ENCODE data around the gene C2orf80.
"Not testable (repeated sequence)": the region's sequence is repeated elsewhere in the genome, so short reads cannot be mapped to it uniquely, and the experiment has no call there.

Gene C2orf80

DNA sequence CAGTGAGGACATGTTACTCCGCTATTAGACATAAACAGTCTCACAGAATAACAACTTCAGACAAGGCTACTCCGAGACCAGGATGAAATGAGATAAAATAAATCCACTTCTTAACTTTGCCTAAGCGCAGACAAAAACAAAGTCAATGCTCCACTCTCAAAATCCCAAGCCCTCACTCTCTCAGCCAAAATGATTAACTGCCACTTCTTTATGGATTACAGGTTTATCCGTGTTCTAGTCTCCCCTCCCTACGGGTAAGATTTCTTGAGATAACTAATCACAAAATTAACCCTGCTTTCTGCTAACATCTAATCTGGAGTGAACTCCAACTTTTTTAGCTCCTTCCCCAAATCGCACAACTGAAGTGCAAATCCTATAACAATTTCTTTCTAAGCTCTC is 59.1 kb downstream of the C2orf80 start:
- DNase-seq = no peak

DNA sequence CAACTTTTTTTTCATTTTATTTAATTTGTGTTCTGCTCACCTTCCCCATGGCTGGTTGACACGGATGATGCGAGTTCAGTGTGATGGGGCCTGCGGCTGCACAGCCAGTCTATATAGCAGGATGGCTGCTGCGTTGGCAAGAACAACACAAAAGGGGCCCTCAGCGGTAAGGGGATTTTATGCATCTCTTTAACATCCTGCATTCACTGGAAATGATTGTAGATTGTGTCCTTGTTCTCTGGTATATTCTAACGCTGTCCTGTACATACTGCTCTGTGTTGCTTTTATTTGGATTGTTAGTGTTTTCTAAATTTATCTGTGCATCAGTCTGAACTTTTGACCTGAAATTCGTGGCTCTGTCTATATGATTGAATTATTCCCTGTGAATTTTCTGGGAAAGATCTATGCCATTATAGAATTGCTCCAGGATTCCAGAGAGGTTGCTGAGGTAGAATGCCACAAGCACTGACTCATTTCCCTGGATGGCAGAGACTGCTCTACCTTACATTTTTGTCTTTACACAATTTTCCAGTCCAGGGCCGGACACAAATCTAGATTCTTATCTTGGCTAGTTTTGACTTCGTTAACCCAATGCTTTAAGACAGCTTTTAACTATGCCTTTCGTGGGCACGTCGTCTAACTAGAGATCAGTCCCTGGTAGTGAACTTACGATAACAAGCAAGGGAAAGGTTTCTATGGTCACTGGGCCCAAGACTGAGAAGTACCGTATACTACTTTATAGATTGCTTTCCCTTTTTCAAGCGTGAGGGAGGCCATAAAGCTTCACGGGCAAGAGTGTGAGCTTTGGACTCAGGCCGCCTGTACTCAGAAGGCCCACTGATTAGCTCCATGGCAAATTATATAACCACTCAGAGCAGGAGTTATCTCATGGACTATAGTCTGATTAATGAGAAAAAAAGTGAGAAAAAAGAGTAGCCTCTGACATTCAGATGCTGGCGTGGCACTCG is 59.8 kb downstream of the C2orf80 start, which contains the start of gene CRYGC:
CRYGC (minus strand) TSS at position 85 of the 968 bp plus-strand sequence; CDS start at position 49, 36 bp downstream.
- DNase-seq = no peak

DNA sequence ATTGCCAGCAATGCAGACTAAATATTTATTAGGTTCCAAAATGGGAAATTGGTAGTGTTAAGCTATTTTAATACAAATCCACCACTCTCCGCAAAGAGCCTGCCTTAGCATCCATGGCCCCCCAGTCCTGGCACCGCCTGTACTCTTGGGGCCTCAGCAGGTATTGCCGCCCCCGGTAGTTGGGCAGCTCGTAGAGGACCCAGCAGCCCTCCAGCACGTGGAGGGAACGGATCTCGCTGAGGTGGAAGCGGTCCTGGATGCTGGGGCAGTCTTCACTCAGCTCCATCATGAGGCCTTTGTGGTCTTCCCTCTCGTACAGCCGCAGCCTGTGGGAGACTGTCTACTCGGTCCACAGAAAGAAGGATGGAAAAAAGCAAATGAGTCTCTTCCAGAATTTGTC is 61.7 kb downstream of the C2orf80 start:
- DNase-seq = no peak

GRCh38 chr2:208127090-208127489 is 62.7 kb downstream of the C2orf80 start:
- no peak for DNase-seq

DNA sequence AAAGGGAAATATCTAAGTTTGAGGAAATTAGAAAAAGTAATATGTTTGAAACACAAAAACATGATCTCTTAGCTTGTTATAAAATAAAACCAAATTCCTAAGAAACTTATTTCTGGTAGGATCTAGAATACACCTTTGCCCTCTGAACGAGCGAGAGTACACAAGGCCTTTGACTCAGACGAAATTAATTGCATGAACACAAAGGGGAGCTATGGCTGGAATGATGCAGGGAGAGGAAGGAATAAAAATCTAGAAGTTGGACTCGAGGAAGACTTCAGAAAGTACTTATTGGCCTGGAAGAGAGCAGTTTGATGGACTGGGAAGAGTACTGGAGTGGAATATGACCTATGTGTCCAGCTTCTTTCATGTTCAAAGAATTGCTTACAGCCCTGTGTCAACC is 64.6 kb downstream of the C2orf80 start:
- DNase-seq = no peak

- not testable (repeated sequence) for DNase-seq
Observed at GRCh38 chr2:208124013-208124715, 65.7 kb downstream of the C2orf80 start, which contains the start of gene CRYGD. CRYGD (minus strand) TSS chr2:208124524; CDS start chr2:208124473, 51 bp downstream.

GRCh38 chr2:208122248-208122647 is 67.6 kb downstream of the C2orf80 start:
- DNase-seq = no peak

- DNase-seq = no peak
Observed at GRCh38 chr2:208118918-208119317, 70.9 kb downstream of the C2orf80 start.

DNA sequence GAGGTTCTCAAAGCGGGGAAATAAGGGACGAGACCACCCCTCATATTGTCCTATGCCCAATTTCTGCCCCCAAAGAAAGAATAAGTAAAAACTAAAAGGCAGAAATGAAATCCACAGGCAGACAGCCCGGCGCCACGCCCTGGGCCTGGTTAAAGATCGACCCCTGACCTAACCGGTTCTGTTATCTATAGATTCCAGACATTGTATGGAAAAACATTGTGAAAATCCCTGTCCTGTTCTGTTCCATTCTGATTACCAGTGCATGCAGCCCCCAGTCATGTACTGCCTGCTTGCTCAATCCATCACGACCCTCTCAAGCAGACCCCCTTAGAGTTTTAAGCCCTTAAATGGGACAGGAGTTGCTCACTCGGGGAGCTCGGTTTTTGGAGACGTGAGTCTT is 72.4 kb downstream of the C2orf80 start:
- not testable (repeated sequence) for DNase-seq
